OCI-LY7 (cell line): ENCODE results near the gene LAMA2. TPM values are rescaled to one million over a fixed set of nuclear protein-coding genes. Genes with fewer than 3 reads are reported as not detected.

Source experiments
- BruUV-seq: library from RNA; stranded (reverse); fragments of 400-500 nt; replicated peaks from 2 replicates; lab custom pipeline; 2021; lab: Mats Ljungman, UMichigan
- CTCF ChIA-PET: fragments of 300-600 bp; sonication (Branson Sonifier 250); formaldehyde crosslinking; loops from one replicate; lab custom pipeline; 2022; ENCODE audit warnings: antibody characterized with exemption; ENCODE audit not compliant: unreplicated experiment; lab: Charles Lee
- POLR2A ChIA-PET: fragments of 300-600 bp; sonication (Branson Sonifier 250); formaldehyde crosslinking; loops from one replicate; lab custom pipeline; 2022; ENCODE audit warnings: antibody characterized with exemption; lab: Charles Lee
- DNase-seq: peaks from one replicate; pipeline ENCODE4 v3.0.0-alpha.2; 2015; ENCODE audit warnings: low spot score
- H2AFZ ChIP-seq: fragments of 200-600 bp; sonication (generic), shearing (Covaris generic); 2 replicates; pipeline ENCODE4 v1.6.1; 2014; ENCODE audit warnings: mild to moderate bottlenecking, antibody characterized with exemption, low read length, moderate library complexity
- H3K27ac ChIP-seq: fragments of 200-600 bp; sonication (generic); 2 replicates; pipeline ENCODE4 v1.5.1; 2014; ENCODE audit warnings: mixed run types, low read depth, mild to moderate bottlenecking, moderate library complexity, low read length, inconsistent platforms; ENCODE audit not compliant: poor library complexity, severe bottlenecking
- H3K36me3 ChIP-seq: fragments of 200-600 bp; sonication (generic); 2 replicates; pipeline ENCODE4 v1.6.1; 2014; ENCODE audit warnings: mild to moderate bottlenecking, antibody characterized with exemption, low read length, moderate library complexity, mixed read lengths; ENCODE audit not compliant: insufficient read depth
- H3K4me1 ChIP-seq: fragments of 200-600 bp; sonication (generic); 2 replicates; pipeline ENCODE4 v1.5.1; 2014; ENCODE audit warnings: mild to moderate bottlenecking, low read length; ENCODE audit not compliant: insufficient read depth, poor library complexity, severe bottlenecking
- H3K4me2 ChIP-seq: fragments of 200-600 bp; sonication (generic); 2 replicates; pipeline ENCODE4 v1.6.1; 2014; ENCODE audit warnings: mild to moderate bottlenecking, low read length
- H3K4me3 ChIP-seq: fragments of 200-600 bp; sonication (generic); 2 replicates; pipeline ENCODE4 v1.5.1; 2014; ENCODE audit warnings: mild to moderate bottlenecking, low read depth, low read length; ENCODE audit not compliant: poor library complexity, severe bottlenecking
- H3K79me2 ChIP-seq: fragments of 200-600 bp; sonication (generic); 2 replicates; pipeline ENCODE4 v1.6.1; 2016; ENCODE audit warnings: low read depth, mild to moderate bottlenecking, low read length, moderate library complexity, mixed read lengths; ENCODE audit not compliant: insufficient read depth
- H3K9me2 ChIP-seq: fragments of 200-600 bp; sonication (generic); 2 replicates; pipeline ENCODE4 v1.6.1; 2016; ENCODE audit warnings: mild to moderate bottlenecking, low read length, mixed read lengths; ENCODE audit not compliant: insufficient read depth
- H3K9me3 ChIP-seq: fragments of 200-600 bp; sonication (generic); 2 replicates; pipeline ENCODE4 v1.6.1; 2014; ENCODE audit warnings: mild to moderate bottlenecking, mixed run types, low read length, mixed read lengths
- H4K20me1 ChIP-seq: fragments of 200-600 bp; sonication (generic); 2 replicates; pipeline ENCODE4 v1.6.1; 2014; ENCODE audit warnings: mild to moderate bottlenecking, antibody characterized with exemption, low read length, moderate library complexity, mixed read lengths; ENCODE audit not compliant: insufficient read depth
- CTCF ChIP-seq: fragments of 200-600 bp; sonication (generic); conservative IDR thresholded peaks from 2 replicates; pipeline ENCODE4 v1.5.1; 2014; ENCODE audit warnings: mild to moderate bottlenecking, antibody characterized with exemption, low read length, moderate library complexity, mixed read lengths
- EZH2phosphoT487 ChIP-seq: fragments of 200-600 bp; sonication (generic); IDR thresholded peaks from 2 replicates; pipeline ENCODE4 v1.6.1; 2018; ENCODE audit warnings: low read depth, borderline replicate concordance, mild to moderate bottlenecking, mixed run types, antibody characterized with exemption, low read length, moderate library complexity, mixed read lengths
- intact Hi-C: fragments of 100-400 bp; cut with micrococcal nuclease; formaldehyde crosslinking; loops from one replicate; pipeline ENCODE4 v1.10.0; 2022; ENCODE audit not compliant: unreplicated experiment
- total RNA-seq, 2 experiments: library from RNA; depleted of rRNA in 1 of 2; stranded (reverse); fragments of >200 nt in 1 of 2; shearing (Covaris generic) in 1 of 2; gene quantifications; 2 replicates each; pipeline ENCODE4 v1.2.3, GENCODE V29; 2014 to 2022

The LAMA2 gene
- total RNA-seq, 2 experiments from 2014 or later, result not detected

DNA sequence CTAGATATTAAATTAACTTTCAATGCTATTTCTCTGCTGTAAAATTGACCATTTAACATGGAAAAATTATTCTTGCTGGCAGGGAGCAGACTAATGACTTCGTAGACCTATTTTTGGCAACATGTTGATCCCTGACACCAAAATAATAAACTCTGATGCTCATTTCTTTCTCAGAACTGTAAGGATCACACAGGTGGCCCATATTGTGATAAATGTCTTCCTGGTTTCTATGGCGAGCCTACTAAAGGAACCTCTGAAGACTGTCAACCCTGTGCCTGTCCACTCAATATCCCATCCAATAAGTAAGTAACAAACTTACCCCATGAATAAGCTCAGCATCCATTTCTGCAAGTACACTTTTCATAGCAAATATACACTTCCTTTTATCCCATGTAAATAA lies 387.5 kb downstream of the LAMA2 start:
- H3K4me1 ChIP-seq, result no peaks in the 10 kb centered on the region
- H4K20me1 ChIP-seq, result no peaks in the 10 kb centered on the region
- H3K36me3 ChIP-seq, result no peaks in the 10 kb centered on the region
- H3K4me3 ChIP-seq, result no peak overlapping the region
- DNase-seq, result no peak
- ChIA-PET POLR2A (interaction anchor here (0.8 to 1.7 kb wide), 4 partner anchors 10 to 33 kb away, joined by 3 to 5 read pairs (median 4); no protein-coding TSS in a partner anchor), CTCF (no interaction called here)
- H3K9me2 ChIP-seq, result no peaks in the 10 kb centered on the region
- no peak overlapping the region for H3K4me2 ChIP-seq
- TF ChIP-seq EZH2phosphoT487, result no peak
- TF ChIP-seq CTCF, result no peak
- H3K9me3 ChIP-seq, result no peaks in the 10 kb centered on the region
- BruUV-seq, result no TSS peak
- intact Hi-C loops, result no loop called here
- no peaks in the 10 kb centered on the region for H3K79me2 ChIP-seq
- H3K27ac ChIP-seq, result no peak overlapping the region
- H2AFZ ChIP-seq, result no peak overlapping the region

DNA sequence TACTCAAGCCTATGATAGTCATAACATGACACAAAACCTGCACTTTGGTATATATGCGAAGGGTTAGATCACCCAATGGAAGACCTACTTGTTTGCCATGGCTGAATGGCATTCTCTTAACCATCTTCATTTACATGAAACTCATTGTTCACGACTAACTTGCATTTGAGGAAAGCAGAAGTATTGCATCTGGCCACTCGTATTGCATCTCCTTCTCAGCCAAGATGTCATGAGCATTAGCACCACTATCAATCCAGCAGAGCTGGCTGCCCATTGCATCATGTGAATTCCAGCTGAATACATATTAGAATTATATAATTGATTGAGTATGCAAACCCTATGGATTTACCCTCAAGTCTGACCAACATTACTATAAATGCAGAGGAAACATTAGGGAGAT lies 390.2 kb downstream of the LAMA2 start:
- Histone ChIP-seq H4K20me1 (no peaks in the 10 kb centered on the region), H3K4me2 (no peak overlapping the region), H3K36me3 (no peaks in the 10 kb centered on the region), H3K27ac (no peak overlapping the region), H3K4me3 (no peak overlapping the region), H3K9me2 (no peaks in the 10 kb centered on the region), H3K79me2 (no peaks in the 10 kb centered on the region), H3K9me3 (no peaks in the 10 kb centered on the region), H2AFZ (no peak overlapping the region), H3K4me1 (no peaks in the 10 kb centered on the region)
- TF ChIP-seq CTCF (no peak), EZH2phosphoT487 (no peak)
- CTCF ChIA-PET, result no interaction called here
- no TSS peak for BruUV-seq
- intact Hi-C loops, result no loop called here
- POLR2A ChIA-PET, result no interaction called here
- DNase-seq, result no peak

GRCh38 chr6:129276461-129276860 lies 393.5 kb downstream of the LAMA2 start:
- Histone ChIP-seq H3K4me2 (no peak overlapping the region), H3K4me3 (no peak overlapping the region), H2AFZ (no peak overlapping the region), H3K27ac (no peak overlapping the region), H4K20me1 (no peaks in the 10 kb centered on the region), H3K4me1 (no peaks in the 10 kb centered on the region), H3K9me2 (no peaks in the 10 kb centered on the region), H3K36me3 (no peaks in the 10 kb centered on the region), H3K79me2 (no peaks in the 10 kb centered on the region), H3K9me3 (no peaks in the 10 kb centered on the region)
- CTCF ChIA-PET, result no interaction called here
- DNase-seq, result no peak
- no TSS peak for BruUV-seq
- intact Hi-C loops, result no loop called here
- TF ChIP-seq EZH2phosphoT487 (no peak), CTCF (no peak)
- POLR2A ChIA-PET, result no interaction called here
